IPS-18c (cell line): ENCODE measurements around the gene SNAPC5.
A peak's percentile ranks its signal among the peaks of the same experiment; 100 is the strongest.
"Not testable (repeated sequence)": the region's sequence is repeated elsewhere in the genome, so short reads cannot be mapped to it uniquely, and the experiment has no call there.

Experiments
- H3K4me3 ChIP-seq: 2 replicates; pipeline ENCODE4 v1.7.0; 2013; ENCODE audit warnings: low read depth, mild to moderate bottlenecking, low read length, moderate library complexity; ENCODE audit not compliant: insufficient read depth
- H3K9me3 ChIP-seq: one replicate; pipeline ENCODE4 v1.6.1; 2013; ENCODE audit warnings: mild to moderate bottlenecking, low read length, moderate library complexity; ENCODE audit not compliant: control insufficient read depth, insufficient read depth

Gene SNAPC5

GRCh38 chr15:66497502-66498455 is at the start of gene SNAPC5:
SNAPC5 (minus strand) TSS chr15:66497762; CDS start chr15:66497731, 31 bp downstream.
- Histone ChIP-seq H3K9me3 (no peaks in the 10 kb centered on the region), H3K4me3 (peak within 1 kb of the TSS; percentile 67)

- peaks cover 3% of the 10 kb centered on the region for H3K9me3 ChIP-seq
- H3K4me3 ChIP-seq = no peak overlapping the region
These were observed 47.7 kb upstream of the SNAPC5 start for GRCh38 chr15:66545255-66545654.

GRCh38 chr15:66542896-66543295 is 45.3 kb upstream of the SNAPC5 start:
- no peak overlapping the region for H3K4me3 ChIP-seq
- peaks cover 3% of the 10 kb centered on the region for H3K9me3 ChIP-seq

- H3K9me3 ChIP-seq = no peaks in the 10 kb centered on the region
- no peak overlapping the region for H3K4me3 ChIP-seq
These were observed 37.5 kb upstream of the SNAPC5 start for GRCh38 chr15:66535056-66535455.

GRCh38 chr15:66524838-66525237 is 27.3 kb upstream of the SNAPC5 start:
- H3K9me3 ChIP-seq = no peaks in the 10 kb centered on the region
- H3K4me3 ChIP-seq = no peak overlapping the region

- H3K4me3 ChIP-seq = no peak overlapping the region
- no peaks in the 10 kb centered on the region for H3K9me3 ChIP-seq
These were observed 26.4 kb upstream of the SNAPC5 start for GRCh38 chr15:66523926-66524325.

GRCh38 chr15:66515901-66516322 is 18.4 kb upstream of the SNAPC5 start:
- H3K4me3 ChIP-seq = no peak overlapping the region
- H3K9me3 ChIP-seq = no peaks in the 10 kb centered on the region

- H3K4me3 ChIP-seq = no peak overlapping the region
- no peaks in the 10 kb centered on the region for H3K9me3 ChIP-seq
These were observed 17.0 kb upstream of the SNAPC5 start for GRCh38 chr15:66514586-66514985.

- H3K4me3 ChIP-seq = no peak overlapping the region
- no peaks in the 10 kb centered on the region for H3K9me3 ChIP-seq
These were observed 10.8 kb upstream of the SNAPC5 start for GRCh38 chr15:66508293-66508883.

- Histone ChIP-seq H3K9me3 (no peaks in the 10 kb centered on the region), H3K4me3 (peak overlapping the region; percentile 71)
These were observed 8.3 kb upstream of the SNAPC5 start for GRCh38 chr15:66505818-66506217.

GRCh38 chr15:66505430-66505811 is 7.9 kb upstream of the SNAPC5 start:
- Histone ChIP-seq H3K4me3 (peak overlapping the region; percentile 71), H3K9me3 (no peaks in the 10 kb centered on the region)

GRCh38 chr15:66504563-66505429 is 7.2 kb upstream of the SNAPC5 start, which contains the start of the genes RPL4 and ZWILCH:
RPL4 (minus strand) TSS chr15:66504855; CDS start chr15:66504790, 65 bp downstream.
ZWILCH (plus strand) TSS chr15:66505326; CDS start chr15:66505339, 13 bp downstream.
- Histone ChIP-seq H3K4me3 (peak within 1 kb of the TSS; percentile 71), H3K9me3 (no peaks in the 10 kb centered on the region)

GRCh38 chr15:66503780-66504562 is 6.4 kb upstream of the SNAPC5 start:
- Histone ChIP-seq H3K4me3 (peak overlapping the region; percentile 71), H3K9me3 (no peaks in the 10 kb centered on the region)

- peak overlapping the region; percentile 71 for H3K4me3 ChIP-seq
- H3K9me3 ChIP-seq = not testable (repeated sequence)
These were observed 5.6 kb upstream of the SNAPC5 start for GRCh38 chr15:66503041-66503648.

- Histone ChIP-seq H3K9me3 (no peaks in the 10 kb centered on the region), H3K4me3 (peak overlapping the region; percentile 71; the same call in 1 of the 2 replicates)
These were observed 4.9 kb upstream of the SNAPC5 start for GRCh38 chr15:66502491-66502890.

GRCh38 chr15:66500346-66500745 is 2.8 kb upstream of the SNAPC5 start:
- H3K9me3 ChIP-seq, H3K4me3 ChIP-seq: not testable (repeated sequence)
